Endodermal cell (in vitro differentiated cells): ENCODE results near the gene MPI. TPM values are rescaled to one million over a fixed set of nuclear protein-coding genes. Genes with fewer than 3 reads are reported as not detected.

Experiments used
- DNase-seq: peaks from one replicate; pipeline ENCODE4 v3.0.0-alpha.2; 2017
- H3K27ac ChIP-seq: 2 replicates; pipeline ENCODE4 v1.5.1; 2013; ENCODE audit warnings: mild to moderate bottlenecking, low read depth, low read length, moderate library complexity
- H3K27me3 ChIP-seq: 2 replicates; pipeline ENCODE4 v1.6.1; 2013; ENCODE audit warnings: mild to moderate bottlenecking, low read length, moderate library complexity; ENCODE audit not compliant: insufficient read depth, control insufficient read depth, poor library complexity, severe bottlenecking
- H3K36me3 ChIP-seq: 2 replicates; pipeline ENCODE4 v1.7.0; 2013; ENCODE audit warnings: mild to moderate bottlenecking, low read length, moderate library complexity; ENCODE audit not compliant: control insufficient read depth, insufficient read depth
- H3K4me1 ChIP-seq: one replicate; pipeline ENCODE4 v1.7.0; 2013; ENCODE audit warnings: low read length; ENCODE audit not compliant: control insufficient read depth, insufficient read depth
- H3K4me3 ChIP-seq: 2 replicates; pipeline ENCODE4 v1.5.1; 2013; ENCODE audit warnings: mild to moderate bottlenecking, low read length, moderate library complexity
- H3K9ac ChIP-seq: 2 replicates; pipeline ENCODE4 v1.6.1; 2013; ENCODE audit warnings: mild to moderate bottlenecking, low read length, moderate library complexity; ENCODE audit not compliant: poor library complexity, severe bottlenecking; ENCODE audit errors: extremely low read depth
- H3K9me3 ChIP-seq: 2 replicates; pipeline ENCODE4 v1.6.1; 2013; ENCODE audit warnings: mild to moderate bottlenecking, low read length, moderate library complexity; ENCODE audit not compliant: control insufficient read depth
- H3K27ac Mint-ChIP-seq: 2 replicates; pipeline ENCODE4 v1.8.0; 2020; ENCODE audit warnings: mixed read lengths
- H3K27me3 Mint-ChIP-seq: 2 replicates; pipeline ENCODE4 v1.8.0; 2021; ENCODE audit warnings: mild to moderate bottlenecking, mixed read lengths; ENCODE audit not compliant: insufficient read depth
- H3K36me3 Mint-ChIP-seq: 2 replicates; pipeline ENCODE4 v1.8.0; 2020; ENCODE audit warnings: low read depth, mixed read lengths
- H3K4me1 Mint-ChIP-seq: 2 replicates; pipeline ENCODE4 v1.8.0; 2020; ENCODE audit warnings: mixed read lengths
- H3K4me3 Mint-ChIP-seq: 2 replicates; pipeline ENCODE4 v1.8.0; 2020; ENCODE audit warnings: mild to moderate bottlenecking, moderate library complexity, mixed read lengths
- H3K9me3 Mint-ChIP-seq: 2 replicates; pipeline ENCODE4 v1.8.0; 2020; ENCODE audit warnings: mild to moderate bottlenecking, mixed read lengths
- WGBS, 2 experiments: methylation state at CpG; one replicate each; pipeline versions ENCODE4 v1.1.5 to v1.1.7; 2013; ENCODE audit warnings: missing lambda C conversion rate in 2 of 2, mixed read lengths in 1 of 2; ENCODE audit not compliant: insufficient coverage in 1 of 2, insufficient read length in 1 of 2; 5-methylcytosine and 5-hydroxymethylcytosine counted together
- total RNA-seq, 2 donors: library from RNA; stranded (reverse); fragmentation: NEBNext Ultra II Directional in 1 of 2; extraction: Animal tissue kit (Norgen Biotek cat#: 25700) in 1 of 2; gene quantifications; 2 replicates in 1 of 2; 3 replicates in 1 of 2; pipeline ENCODE4 v1.2.1, GENCODE V29; 2021
- TF ChIP-seq, protein P1 (sequence below): fragments of 200-600 bp; sonication (generic); conservative IDR thresholded peaks from 2 replicates; pipeline ENCODE4 v1.5.0; 2021; ENCODE audit warnings: antibody characterized with exemption, mild to moderate bottlenecking

MPI gene
- total RNA-seq, 2 donors from 2014 or later: 50.3 to 59.2 TPM

DNA sequence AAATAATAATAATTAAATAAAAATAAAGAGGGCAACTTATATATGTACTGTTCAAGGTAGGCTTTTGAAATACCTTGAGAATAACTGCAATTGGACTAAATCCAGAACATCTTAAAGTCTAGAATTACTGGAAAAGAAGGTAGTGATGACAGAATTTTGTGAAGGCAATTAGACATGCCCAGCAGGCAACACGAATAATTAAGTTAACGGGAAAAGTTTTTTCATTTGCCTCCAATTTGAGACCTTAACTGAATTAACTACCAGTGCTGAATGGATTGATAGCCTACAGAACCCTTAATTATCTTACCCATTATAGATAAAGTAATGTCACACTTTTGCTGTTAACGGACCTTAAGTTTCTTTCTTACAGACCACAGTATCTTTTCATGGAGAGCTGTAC, 34.7 kb downstream of the MPI start:
- Mint-ChIP-seq H3K4me1 (no peaks in the 10 kb centered on the region), H3K4me3 (no peak overlapping the region), H3K9me3 (no peaks in the 10 kb centered on the region), H3K36me3 (peaks cover 69% of the 10 kb centered on the region), H3K27me3 (no peaks in the 10 kb centered on the region), H3K27ac (no peak overlapping the region)
- peaks cover 85% of the 10 kb centered on the region for H3K36me3 ChIP-seq
- no peak for DNase-seq
- no peak overlapping the region for H3K9ac ChIP-seq
- no peak overlapping the region for H3K4me3 ChIP-seq
- H3K27ac ChIP-seq: no peak overlapping the region
- no peaks in the 10 kb centered on the region for H3K9me3 ChIP-seq
- TF ChIP-seq, protein P1, sequence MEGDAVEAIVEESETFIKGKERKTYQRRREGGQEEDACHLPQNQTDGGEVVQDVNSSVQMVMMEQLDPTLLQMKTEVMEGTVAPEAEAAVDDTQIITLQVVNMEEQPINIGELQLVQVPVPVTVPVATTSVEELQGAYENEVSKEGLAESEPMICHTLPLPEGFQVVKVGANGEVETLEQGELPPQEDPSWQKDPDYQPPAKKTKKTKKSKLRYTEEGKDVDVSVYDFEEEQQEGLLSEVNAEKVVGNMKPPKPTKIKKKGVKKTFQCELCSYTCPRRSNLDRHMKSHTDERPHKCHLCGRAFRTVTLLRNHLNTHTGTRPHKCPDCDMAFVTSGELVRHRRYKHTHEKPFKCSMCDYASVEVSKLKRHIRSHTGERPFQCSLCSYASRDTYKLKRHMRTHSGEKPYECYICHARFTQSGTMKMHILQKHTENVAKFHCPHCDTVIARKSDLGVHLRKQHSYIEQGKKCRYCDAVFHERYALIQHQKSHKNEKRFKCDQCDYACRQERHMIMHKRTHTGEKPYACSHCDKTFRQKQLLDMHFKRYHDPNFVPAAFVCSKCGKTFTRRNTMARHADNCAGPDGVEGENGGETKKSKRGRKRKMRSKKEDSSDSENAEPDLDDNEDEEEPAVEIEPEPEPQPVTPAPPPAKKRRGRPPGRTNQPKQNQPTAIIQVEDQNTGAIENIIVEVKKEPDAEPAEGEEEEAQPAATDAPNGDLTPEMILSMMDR: no peak
- H3K27me3 ChIP-seq: no peaks in the 10 kb centered on the region
- no peaks in the 10 kb centered on the region for H3K4me1 ChIP-seq
- 92 to 100% methylated on average over 1 to 3 of the region's 3 CpGs for WGBS, 2 experiments

DNA sequence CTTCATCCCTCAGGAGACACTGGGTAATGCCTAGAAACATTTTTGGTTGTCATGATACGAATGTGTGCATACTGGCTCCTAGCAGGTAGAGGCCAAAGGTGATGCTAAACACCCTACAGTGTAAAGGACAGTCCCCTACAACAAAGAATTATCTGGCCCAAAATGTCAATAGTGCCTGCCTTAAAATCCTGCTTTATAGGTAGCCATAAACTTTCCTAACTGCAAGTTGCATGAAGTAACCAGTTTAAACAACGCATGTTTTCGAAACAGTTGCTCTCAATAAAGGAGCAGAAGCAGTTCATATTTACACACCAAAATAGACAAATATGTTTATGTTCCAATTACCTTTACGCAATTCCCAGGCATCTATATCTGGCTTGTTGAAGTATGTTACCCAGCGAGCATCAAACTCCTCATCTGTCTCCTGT, 38.9 kb downstream of the MPI start:
- H3K9ac ChIP-seq: no peak overlapping the region
- H3K36me3 Mint-ChIP-seq: peaks cover 54% of the 10 kb centered on the region
- H3K4me1 Mint-ChIP-seq: no peaks in the 10 kb centered on the region
- H3K4me1 ChIP-seq: no peaks in the 10 kb centered on the region
- no peak overlapping the region for H3K27ac Mint-ChIP-seq
- no peak for DNase-seq
- no peak overlapping the region for H3K27ac ChIP-seq
- H3K36me3 ChIP-seq: peaks cover 71% of the 10 kb centered on the region
- no peak overlapping the region for H3K4me3 Mint-ChIP-seq
- H3K9me3 Mint-ChIP-seq: no peaks in the 10 kb centered on the region
- no peak overlapping the region for H3K4me3 ChIP-seq
- H3K9me3 ChIP-seq: no peaks in the 10 kb centered on the region
- H3K27me3 ChIP-seq: no peaks in the 10 kb centered on the region
- WGBS, 2 experiments: 98 to 99% methylated on average over 4 to 5 of the region's 5 CpGs
- H3K27me3 Mint-ChIP-seq: no peaks in the 10 kb centered on the region
- TF ChIP-seq, protein P1: no peak

DNA sequence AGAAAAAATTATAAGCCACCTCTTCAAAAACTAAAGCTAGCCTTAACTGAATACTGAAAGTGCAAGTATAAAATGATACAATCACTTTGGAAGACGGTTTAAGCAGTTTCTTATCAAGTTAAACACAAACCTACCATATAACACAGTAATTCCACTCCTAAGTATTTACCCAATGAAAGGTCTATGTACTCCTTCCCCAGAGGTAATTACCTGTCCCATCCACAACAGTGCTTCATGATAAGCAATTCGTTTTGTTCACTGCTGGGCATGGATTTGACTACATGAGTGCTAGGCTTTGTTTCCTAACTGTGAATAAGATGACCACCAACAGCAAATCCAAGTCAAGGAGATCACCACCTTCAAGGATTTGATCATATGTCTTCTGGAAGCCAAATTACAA, 43.7 kb downstream of the MPI start:
- Mint-ChIP-seq H3K27me3 (no peaks in the 10 kb centered on the region), H3K4me3 (no peak overlapping the region), H3K9me3 (no peaks in the 10 kb centered on the region), H3K4me1 (no peaks in the 10 kb centered on the region), H3K27ac (no peak overlapping the region), H3K36me3 (peaks cover 28% of the 10 kb centered on the region)
- peaks cover 45% of the 10 kb centered on the region for H3K36me3 ChIP-seq
- no peak overlapping the region for H3K27ac ChIP-seq
- H3K4me1 ChIP-seq: no peaks in the 10 kb centered on the region
- no peaks in the 10 kb centered on the region for H3K27me3 ChIP-seq
- 71 to 83% methylated on average over 1 to 2 of the region's 2 CpGs for WGBS, 2 experiments
- H3K9me3 ChIP-seq: no peaks in the 10 kb centered on the region
- TF ChIP-seq, protein P1: no peak
- no peak overlapping the region for H3K9ac ChIP-seq
- H3K4me3 ChIP-seq: peak overlapping the region; percentile 2
- DNase-seq: no peak
